ENCODE measurements around the gene GPC2.

DNA sequence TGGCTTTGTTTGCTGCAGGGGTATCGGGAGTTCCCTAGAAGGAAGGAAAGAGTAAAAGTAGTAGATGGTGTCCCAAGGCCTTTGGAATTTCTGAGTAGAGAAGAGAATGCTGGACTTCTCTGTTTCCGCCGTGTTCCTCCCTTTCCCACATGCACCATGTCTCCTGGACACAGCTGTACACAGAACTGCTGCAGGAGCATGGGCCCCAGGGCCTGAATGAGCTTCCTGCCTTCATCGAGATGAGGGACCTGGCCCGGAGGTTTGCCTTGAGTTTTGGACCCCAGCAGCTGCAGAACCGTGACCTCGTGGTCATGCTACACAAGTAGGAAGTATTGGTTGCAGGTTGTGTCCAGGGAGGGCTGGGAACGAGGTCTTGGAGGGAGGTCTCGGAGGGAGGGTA lies 27.3 kb upstream of the GPC2 start:
- TF ChIP-seq, protein P1, sequence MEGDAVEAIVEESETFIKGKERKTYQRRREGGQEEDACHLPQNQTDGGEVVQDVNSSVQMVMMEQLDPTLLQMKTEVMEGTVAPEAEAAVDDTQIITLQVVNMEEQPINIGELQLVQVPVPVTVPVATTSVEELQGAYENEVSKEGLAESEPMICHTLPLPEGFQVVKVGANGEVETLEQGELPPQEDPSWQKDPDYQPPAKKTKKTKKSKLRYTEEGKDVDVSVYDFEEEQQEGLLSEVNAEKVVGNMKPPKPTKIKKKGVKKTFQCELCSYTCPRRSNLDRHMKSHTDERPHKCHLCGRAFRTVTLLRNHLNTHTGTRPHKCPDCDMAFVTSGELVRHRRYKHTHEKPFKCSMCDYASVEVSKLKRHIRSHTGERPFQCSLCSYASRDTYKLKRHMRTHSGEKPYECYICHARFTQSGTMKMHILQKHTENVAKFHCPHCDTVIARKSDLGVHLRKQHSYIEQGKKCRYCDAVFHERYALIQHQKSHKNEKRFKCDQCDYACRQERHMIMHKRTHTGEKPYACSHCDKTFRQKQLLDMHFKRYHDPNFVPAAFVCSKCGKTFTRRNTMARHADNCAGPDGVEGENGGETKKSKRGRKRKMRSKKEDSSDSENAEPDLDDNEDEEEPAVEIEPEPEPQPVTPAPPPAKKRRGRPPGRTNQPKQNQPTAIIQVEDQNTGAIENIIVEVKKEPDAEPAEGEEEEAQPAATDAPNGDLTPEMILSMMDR (IDR thresholded peaks at IDR 0.05) = no peak
- TF ChIP-seq POLR2A (IDR thresholded peaks at IDR 0.05) = no peak
